Measurements from ENCODE around the gene MORN4. TPM values are rescaled to one million over a fixed set of nuclear protein-coding genes. Genes with fewer than 3 reads are reported as not detected.

The MORN4 gene
- polyA plus RNA-seq, 1 of the 3 experiments (the other 2 are of a cell fraction), result 31.4 TPM

DNA sequence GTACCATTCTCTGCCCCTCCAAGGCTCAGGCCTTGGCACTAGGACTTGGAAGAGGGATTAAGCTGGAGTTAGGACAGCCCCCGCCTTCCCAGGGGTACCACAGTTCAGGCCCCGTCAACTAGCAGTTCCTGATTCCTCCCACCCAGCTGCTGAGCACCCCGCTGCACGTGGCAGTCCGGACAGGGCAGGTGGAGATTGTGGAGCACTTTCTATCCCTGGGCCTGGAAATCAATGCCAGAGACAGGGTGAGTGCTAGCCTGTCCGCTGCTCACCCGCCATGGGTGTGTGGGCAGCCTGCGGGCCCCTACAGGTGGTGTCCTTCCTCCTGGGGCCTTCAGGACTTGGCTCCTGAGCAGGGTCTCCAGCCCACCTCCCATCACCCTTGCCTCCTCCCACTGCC is 51.1 kb downstream of the MORN4 start:
- 92% methylated on average over 6 of the region's 8 CpGs for WGBS (ENCODE audit: low lambda C conversion rate)
- Histone ChIP-seq H3K9ac (no peak overlapping the region), H3K27ac (ENCODE audit: low read depth in 2 of 2, low read length in 1 of 2) (no peak overlapping the region)

More for the DNA sequence above, 51.1 kb downstream of the MORN4 start:
- Histone ChIP-seq H3F3A (replicated peaks; ENCODE audit: insufficient read depth) (no peaks in the 10 kb centered on the region), H3K9me3 (no peaks in the 10 kb centered on the region), H3K9me2 (no peaks in the 10 kb centered on the region), H3K4me2 (no peak overlapping the region), H2AFZ (ENCODE audit: low read depth) (no peak overlapping the region), H3K27me3 (ENCODE audit: insufficient read depth) (no peaks in the 10 kb centered on the region), H3K36me3 (replicated peaks in 1 of 2; ENCODE audit: control insufficient read depth in 1 of 2, insufficient read depth in 2 of 2, low read length in 1 of 2) (no peaks in the 10 kb centered on the region), H3K4me3 (ENCODE audit: low read depth in 2 of 2, low read length in 1 of 2) (no peak overlapping the region), H3K79me2 (ENCODE audit: insufficient read depth) (no peaks in the 10 kb centered on the region), H3K4me1 (ENCODE audit: control insufficient read depth in 1 of 2, insufficient read depth in 2 of 2, low read depth in 1 of 2, low read length in 1 of 2) (peaks cover 0 to 21% of the 10 kb centered on the region in 2 experiments; a peak in 1 of 4 replicates), H4K20me1 (ENCODE audit: insufficient read depth) (no peaks in the 10 kb centered on the region)
- DNase-seq, result peak; percentile 5
- ChIA-PET POLR2A (no interaction called here), CTCF (interaction anchor here (1.4 to 7.1 kb wide), 2 partner anchors 8 to 10 kb away, joined by 4 to 60 read pairs; partner anchors contain the start of gene ANKRD2)
- TF ChIP-seq SIN3A (IDR thresholded peaks at IDR 0.05; ENCODE audit: borderline replicate concordance, low read depth, low read length) (no peak), FOXJ3 (CRISPR knock-in tag; IDR thresholded peaks at IDR 0.05) (no peak), RAD21 (IDR thresholded peaks at IDR 0.05; ENCODE audit: low read length) (no peak), RXRA (IDR thresholded peaks at IDR 0.05; ENCODE audit: borderline replicate concordance, low read depth) (no peak), CHD2 (IDR thresholded peaks at IDR 0.05; ENCODE audit: low read length, partially characterized antibody) (no peak), FOSL2 (IDR thresholded peaks at IDR 0.05; ENCODE audit: borderline replicate concordance, low read depth) (no peak), EP300 (IDR thresholded peaks at IDR 0.05; ENCODE audit: borderline replicate concordance in 1 of 2, low read depth in 1 of 2, low read length in 1 of 2) (no peak), FOXM1 (IDR thresholded peaks at IDR 0.05; ENCODE audit: low read depth) (no peak), TEAD4 (IDR thresholded peaks at IDR 0.05; ENCODE audit: borderline replicate concordance, insufficient read depth) (no peak), POLR2AphosphoS5 (IDR thresholded peaks at IDR 0.05; ENCODE audit: low read depth, low read length) (no peak), JUND (IDR thresholded peaks at IDR 0.05) (no peak)
- TF ChIP-seq, protein P1, sequence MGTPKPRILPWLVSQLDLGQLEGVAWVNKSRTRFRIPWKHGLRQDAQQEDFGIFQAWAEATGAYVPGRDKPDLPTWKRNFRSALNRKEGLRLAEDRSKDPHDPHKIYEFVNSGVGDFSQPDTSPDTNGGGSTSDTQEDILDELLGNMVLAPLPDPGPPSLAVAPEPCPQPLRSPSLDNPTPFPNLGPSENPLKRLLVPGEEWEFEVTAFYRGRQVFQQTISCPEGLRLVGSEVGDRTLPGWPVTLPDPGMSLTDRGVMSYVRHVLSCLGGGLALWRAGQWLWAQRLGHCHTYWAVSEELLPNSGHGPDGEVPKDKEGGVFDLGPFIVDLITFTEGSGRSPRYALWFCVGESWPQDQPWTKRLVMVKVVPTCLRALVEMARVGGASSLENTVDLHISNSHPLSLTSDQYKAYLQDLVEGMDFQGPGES (IDR thresholded peaks at IDR 0.05; ENCODE audit: low read depth, low read length), result no peak
- TF ChIP-seq, protein P2, sequence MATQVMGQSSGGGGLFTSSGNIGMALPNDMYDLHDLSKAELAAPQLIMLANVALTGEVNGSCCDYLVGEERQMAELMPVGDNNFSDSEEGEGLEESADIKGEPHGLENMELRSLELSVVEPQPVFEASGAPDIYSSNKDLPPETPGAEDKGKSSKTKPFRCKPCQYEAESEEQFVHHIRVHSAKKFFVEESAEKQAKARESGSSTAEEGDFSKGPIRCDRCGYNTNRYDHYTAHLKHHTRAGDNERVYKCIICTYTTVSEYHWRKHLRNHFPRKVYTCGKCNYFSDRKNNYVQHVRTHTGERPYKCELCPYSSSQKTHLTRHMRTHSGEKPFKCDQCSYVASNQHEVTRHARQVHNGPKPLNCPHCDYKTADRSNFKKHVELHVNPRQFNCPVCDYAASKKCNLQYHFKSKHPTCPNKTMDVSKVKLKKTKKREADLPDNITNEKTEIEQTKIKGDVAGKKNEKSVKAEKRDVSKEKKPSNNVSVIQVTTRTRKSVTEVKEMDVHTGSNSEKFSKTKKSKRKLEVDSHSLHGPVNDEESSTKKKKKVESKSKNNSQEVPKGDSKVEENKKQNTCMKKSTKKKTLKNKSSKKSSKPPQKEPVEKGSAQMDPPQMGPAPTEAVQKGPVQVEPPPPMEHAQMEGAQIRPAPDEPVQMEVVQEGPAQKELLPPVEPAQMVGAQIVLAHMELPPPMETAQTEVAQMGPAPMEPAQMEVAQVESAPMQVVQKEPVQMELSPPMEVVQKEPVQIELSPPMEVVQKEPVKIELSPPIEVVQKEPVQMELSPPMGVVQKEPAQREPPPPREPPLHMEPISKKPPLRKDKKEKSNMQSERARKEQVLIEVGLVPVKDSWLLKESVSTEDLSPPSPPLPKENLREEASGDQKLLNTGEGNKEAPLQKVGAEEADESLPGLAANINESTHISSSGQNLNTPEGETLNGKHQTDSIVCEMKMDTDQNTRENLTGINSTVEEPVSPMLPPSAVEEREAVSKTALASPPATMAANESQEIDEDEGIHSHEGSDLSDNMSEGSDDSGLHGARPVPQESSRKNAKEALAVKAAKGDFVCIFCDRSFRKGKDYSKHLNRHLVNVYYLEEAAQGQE (IDR thresholded peaks at IDR 0.05; ENCODE audit: low read depth, low read length), result no peak
- TF ChIP-seq, protein P3, sequence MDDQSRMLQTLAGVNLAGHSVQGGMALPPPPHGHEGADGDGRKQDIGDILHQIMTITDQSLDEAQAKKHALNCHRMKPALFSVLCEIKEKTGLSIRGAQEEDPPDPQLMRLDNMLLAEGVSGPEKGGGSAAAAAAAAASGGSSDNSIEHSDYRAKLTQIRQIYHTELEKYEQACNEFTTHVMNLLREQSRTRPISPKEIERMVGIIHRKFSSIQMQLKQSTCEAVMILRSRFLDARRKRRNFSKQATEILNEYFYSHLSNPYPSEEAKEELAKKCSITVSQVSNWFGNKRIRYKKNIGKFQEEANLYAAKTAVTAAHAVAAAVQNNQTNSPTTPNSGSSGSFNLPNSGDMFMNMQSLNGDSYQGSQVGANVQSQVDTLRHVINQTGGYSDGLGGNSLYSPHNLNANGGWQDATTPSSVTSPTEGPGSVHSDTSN (IDR thresholded peaks at IDR 0.05), result no peak
